HG03575 (cell line): ENCODE results near the gene TLE4.

Source experiments
- ATAC-seq: cut with Tn5 transposase; IDR thresholded peaks from one replicate; pipeline ENCODE4 v1.9.1; 2021; ENCODE audit not compliant: unreplicated experiment, insufficient number of reproducible peaks, low FRiP score; ENCODE audit errors: extremely low read depth

TLE4 gene

GRCh38 chr9:79569814-79570447 is 1.8 kb upstream of the TLE4 start:
- ATAC-seq: no peak

GRCh38 chr9:79570448-79571308 is 1.1 kb upstream of the TLE4 start:
- ATAC-seq: no peak

DNA sequence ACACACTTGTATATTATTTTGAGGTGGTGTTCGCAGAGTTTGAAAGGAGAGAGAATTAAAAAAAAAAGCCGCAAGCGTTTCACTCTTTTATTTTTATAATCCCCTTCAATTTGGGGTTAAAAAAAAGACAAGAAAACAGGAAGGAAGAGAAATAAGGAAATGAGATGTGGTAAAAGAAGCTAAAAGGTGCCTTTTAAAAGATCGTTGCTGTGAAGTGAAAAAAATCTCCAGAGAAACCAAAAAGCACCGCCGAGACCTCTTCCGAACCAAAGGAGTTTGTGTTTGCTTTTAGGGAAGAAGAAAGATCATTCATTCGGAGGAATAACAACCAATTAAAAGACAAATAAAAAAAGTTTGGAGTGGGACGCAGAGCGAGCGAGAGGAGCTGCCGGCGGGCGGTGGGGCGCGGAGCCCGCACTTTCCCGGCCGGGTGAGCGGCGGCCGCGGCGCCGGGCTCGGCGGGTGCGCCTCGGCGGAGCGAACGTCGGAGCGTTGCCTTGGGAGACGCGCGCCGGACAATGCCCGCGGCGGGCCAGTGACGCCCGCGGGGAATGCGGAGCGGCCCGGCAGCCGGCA is 355 bp downstream of the TLE4 start:
- ATAC-seq: no peak

GRCh38 chr9:79572608-79573411 is 1.0 kb downstream of the TLE4 start:
- ATAC-seq: no peak

GRCh38 chr9:79573412-79573923 is 1.7 kb downstream of the TLE4 start:
- ATAC-seq: no peak

DNA sequence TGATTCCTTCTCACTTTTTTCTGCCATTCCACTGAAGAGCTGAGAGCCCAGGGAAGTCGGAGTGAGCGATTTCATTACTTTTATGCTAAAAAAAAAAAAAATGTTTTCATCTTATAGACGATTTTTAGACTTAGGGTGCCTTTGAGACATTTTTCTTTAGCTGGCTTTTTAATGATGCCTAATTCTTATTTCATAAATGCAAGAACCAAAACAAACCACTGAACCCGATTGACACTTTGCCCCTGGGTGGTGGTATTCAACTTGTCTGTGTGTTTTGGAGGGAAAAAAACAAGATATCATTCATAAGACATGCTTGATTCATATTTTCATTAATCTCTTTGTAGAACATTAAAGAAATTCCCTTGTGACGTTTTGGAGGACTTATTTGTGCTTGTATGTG is 2.4 kb downstream of the TLE4 start:
- no peak for ATAC-seq

DNA sequence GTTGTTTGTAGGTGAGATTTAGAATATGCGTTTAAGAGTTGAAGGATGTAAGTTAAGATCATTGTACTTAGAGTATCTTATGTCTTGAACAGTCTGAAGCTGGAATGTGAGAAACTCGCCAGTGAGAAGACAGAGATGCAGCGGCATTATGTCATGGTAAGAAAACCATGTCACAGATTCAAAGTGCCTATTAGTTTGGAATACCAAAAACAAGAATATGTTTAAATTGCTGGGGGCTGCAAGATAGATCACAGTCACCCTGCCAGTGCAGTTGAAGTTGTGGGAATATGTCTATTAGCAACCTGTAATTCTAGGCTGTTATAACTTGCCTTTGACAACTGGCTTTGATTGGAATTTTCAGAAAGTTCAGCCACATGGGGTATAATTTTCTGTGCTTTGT is 3.0 kb downstream of the TLE4 start:
- no peak for ATAC-seq

- no peak for ATAC-seq
Observed at GRCh38 chr9:79575547-79575946, 3.8 kb downstream of the TLE4 start.

DNA sequence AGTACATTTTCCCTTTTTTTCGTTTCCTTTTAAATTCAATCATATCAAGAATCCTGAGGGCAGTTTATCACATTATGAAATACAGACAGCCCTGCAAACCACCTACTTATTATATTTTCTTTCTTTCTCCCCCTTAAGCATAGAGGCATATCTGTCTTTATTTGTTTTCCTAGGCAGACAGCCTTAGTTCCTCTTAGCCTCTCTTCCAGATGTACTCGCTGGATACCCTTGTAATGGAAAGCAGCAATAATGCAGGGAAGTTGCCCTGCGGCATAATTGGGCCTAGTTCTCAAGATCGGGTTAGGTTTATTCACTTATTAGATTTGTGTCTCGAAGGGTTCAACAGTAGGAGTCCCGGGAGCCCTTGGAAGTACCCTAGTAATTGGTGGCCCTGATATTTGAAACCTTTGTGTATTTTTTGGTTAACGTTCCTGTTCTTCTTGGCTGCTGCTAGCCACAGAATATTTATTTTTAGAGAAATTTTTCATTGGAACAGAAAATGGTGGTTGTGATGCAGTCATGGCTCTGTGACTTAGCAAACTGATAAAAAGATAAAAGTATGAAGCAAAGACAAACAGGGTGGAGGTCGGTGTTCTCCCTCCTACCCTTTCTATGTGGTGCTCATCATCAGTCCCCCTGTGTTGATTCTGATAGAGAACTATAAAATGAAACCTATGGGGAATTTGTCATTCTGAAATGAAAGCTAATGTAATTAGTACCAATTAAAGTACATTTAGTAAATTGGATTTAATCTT is 6.4 kb downstream of the TLE4 start:
- ATAC-seq: no peak

DNA sequence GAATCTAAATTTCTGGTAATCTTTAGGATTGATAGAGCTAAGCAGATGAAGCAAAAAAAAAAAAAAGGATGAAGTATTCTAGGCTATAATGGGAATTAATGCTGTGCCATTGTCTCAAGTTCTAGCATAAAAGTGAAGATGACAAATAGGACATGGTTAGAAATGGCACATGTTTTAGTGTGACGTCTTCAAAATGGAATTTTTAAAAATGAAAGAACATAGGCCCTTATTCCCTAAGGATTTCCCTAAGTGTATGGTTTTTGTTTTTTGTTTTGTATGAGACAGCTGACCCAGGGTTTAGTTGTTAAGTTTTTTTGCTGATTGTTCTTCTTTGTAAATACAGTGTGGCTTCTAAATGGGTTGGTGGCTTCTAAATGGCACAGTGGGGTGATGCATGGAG is 7.1 kb downstream of the TLE4 start:
- ATAC-seq: no peak

DNA sequence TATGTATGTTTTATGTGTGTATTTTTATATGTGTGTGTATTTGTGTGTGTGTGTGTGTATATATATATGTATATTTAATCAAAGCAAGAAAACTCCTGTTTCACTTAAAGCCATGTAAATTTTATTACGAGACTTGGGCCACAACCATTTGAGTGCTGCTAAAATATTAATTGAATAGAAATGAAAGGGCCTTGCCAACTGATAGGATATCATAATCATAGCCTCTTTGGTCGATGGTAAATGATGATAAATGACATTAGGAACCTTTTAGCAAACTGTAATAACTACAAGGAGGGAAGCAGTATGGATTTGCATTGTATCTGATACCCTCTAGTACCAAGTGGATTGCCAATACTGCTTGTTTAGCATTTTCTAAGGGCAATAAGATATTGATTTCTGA is 7.9 kb downstream of the TLE4 start:
- no peak for ATAC-seq

DNA sequence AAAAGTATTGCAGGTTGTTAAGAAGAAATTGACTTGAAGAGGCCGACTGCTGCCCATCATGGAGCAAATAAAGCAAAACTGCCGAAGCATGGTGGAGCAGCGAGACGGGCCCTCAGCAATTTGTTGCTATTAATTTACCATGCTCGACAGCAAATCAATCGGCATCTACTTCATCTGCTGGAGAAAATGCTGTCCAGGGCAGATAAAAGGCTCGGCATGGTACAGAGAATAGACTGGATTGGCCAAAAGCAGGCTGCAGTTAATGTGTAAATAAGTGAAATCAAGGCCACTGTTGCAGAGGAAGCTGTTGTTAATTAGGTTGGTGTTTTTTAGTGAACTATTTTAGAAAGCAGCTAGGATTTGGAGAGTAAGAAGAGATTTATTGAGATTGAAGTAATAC is 8.3 kb downstream of the TLE4 start:
- no peak for ATAC-seq

DNA sequence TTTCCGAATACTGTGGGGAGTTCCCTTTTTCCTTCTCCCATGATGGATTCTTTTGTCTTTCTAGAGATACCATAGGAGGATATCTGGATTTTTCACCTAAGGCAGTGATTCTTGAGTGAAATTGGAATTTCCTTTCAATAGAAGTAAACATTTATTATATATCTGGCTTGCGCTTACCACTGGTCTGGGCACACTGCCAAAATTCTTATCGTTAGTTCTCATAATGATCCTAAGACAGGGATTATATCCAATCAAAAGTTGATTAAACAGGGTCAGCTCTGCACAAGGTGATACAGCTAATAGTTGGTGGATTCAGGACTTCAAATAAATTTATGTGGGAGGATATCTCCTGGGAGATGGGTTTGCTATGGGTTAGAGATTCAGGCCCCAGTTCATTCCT is 9.6 kb downstream of the TLE4 start:
- no peak for ATAC-seq

DNA sequence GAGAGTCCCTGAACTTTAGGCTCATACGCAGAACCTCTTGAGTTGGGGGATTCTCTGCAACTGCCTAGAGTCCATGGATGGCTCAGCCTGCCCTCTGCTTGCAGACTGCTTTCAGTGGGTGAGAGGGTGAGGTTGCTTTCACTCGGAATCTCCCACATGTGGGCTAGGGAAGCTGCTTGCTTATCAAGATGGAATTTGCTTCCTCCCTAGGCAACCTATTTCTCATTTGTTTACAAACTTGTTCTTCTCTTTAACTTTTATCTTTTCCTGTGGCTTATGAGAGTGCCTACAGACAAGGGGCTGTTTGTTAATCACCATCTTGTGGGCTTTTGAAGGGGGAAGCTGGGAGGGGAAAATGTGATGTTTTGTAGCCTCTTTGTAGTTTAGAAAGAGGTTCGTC is 10.0 kb downstream of the TLE4 start:
- no peak for ATAC-seq

DNA sequence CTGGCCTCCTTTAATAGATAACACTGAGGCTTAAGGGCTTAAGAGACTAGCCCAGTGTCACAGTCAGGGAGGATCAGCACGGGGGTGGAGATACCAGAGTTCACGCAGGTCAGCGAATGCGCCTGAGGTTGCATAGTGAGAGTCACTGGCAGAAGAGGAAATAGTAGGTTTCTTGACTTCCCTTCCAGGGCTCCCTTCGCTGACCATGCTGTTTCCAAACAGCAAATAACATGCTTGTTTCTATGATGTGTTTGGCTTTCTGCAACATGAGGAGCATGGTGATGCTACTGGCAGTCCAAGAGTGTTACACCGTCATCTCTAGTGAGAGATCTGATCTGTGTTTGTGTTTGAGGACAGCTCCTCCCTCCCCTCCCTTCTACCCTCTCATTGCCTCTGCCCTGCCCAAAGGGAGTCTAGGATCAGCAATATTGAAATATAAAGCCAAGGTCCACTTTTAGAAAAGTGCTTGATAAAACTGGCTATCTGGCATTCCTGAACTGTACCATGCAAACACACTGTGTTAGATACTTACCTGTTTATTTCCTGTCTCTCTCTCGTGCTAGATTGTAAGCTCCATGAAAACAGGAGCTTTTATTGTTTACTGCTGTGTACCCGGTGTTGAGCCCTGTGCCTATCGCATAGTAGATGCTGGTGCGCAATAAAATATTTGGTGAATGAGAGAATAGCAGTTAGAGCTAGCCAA is 12.3 kb downstream of the TLE4 start:
- no peak for ATAC-seq

DNA sequence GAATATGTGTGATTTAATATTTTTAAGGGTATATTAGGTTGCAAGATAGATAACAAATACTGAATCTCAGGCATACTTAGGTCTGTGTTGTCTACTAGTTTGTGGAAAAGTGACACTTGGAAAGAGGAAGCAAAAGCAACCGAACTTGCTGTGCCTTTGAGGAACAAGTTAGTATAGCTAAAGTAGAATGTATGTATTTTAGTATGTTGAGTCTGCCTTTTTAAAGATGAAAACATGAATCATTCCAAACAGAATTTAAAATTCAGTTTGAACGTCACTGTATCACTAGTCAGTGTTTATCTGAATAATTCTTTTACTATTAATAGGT is 12.9 kb downstream of the TLE4 start:
- no peak for ATAC-seq

GRCh38 chr9:79588488-79589223 is 16.9 kb downstream of the TLE4 start:
- no peak for ATAC-seq

DNA sequence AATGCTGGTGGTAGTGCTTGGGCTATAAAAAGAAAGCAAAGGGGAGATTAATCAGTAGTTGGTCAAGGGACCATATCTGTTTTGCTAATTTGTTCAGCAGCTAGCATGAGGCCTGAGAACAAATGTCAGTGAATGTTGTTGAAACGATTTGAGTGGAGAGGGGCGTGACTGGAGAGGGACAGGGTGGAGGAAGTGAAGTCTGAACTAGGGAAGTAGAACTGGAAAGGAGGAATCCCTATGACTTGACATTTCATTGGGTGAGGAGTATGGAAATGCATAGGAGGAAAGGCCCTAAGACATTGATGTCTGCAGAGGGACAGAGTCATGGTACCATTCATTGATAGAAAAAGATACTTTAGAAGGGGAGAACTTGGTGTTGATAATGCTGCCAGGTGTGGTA is 19.7 kb downstream of the TLE4 start:
- ATAC-seq: no peak
